Measurements from ENCODE around the gene TMEM184A. TPM values are rescaled to one million over a fixed set of nuclear protein-coding genes. Genes with fewer than 3 reads are reported as not detected.

The TMEM184A gene
- total and polyA plus RNA-seq, 11 donors, result 0.19 to 0.99 (median 0.47) TPM

DNA sequence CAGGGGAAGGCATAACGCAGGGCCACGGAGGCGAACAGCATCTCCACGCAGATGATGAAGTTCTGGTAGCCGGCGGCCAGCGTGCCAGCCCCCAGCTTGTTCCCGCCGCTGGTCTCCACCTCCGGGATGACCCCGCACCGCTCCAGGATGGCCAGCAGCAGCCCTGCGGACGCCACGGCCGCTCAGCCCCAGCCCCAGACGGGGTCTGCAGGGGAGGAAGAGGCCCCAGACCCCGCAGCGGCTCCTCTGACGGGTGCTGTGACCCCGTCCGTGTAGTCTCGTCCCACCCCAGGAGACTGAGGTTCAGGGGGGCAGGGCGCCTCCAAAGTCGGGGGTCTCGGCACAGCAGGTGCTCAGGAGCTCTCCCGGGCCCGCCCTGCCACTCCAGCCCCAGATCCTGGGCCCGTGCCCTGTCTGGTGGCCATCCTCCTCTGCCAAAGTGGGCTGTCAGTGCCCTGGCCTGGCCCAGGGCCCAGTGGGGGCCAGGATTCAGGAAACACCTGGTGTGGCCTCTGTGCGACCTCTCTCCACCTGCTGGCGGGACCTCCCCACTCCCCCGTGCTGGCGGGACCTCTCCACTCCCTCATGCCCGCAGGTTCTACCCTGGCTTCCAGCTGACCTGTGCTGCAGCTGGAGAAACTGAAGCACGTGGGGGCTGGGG lies 8.1 kb downstream of the TMEM184A start:
- H3K4me1 ChIP-seq, result peaks cover 0 to 15% (median 7%) of the 10 kb centered on the region in 12 donors
- no peak for ATAC-seq
- TF ChIP-seq, protein P1, sequence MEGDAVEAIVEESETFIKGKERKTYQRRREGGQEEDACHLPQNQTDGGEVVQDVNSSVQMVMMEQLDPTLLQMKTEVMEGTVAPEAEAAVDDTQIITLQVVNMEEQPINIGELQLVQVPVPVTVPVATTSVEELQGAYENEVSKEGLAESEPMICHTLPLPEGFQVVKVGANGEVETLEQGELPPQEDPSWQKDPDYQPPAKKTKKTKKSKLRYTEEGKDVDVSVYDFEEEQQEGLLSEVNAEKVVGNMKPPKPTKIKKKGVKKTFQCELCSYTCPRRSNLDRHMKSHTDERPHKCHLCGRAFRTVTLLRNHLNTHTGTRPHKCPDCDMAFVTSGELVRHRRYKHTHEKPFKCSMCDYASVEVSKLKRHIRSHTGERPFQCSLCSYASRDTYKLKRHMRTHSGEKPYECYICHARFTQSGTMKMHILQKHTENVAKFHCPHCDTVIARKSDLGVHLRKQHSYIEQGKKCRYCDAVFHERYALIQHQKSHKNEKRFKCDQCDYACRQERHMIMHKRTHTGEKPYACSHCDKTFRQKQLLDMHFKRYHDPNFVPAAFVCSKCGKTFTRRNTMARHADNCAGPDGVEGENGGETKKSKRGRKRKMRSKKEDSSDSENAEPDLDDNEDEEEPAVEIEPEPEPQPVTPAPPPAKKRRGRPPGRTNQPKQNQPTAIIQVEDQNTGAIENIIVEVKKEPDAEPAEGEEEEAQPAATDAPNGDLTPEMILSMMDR (IDR thresholded peaks at IDR 0.05), result no peak
- TF ChIP-seq POLR2A (IDR thresholded peaks at IDR 0.05), result no peak
- no peaks in the 10 kb centered on the region for H3K9me3 ChIP-seq
- peaks cover 0 to 12% (median 4%) of the 10 kb centered on the region in 9 donors for H3K36me3 ChIP-seq
- intact Hi-C loops (cut with DNase I), result no loop called here
- H3K27me3 ChIP-seq, result no peaks in the 10 kb centered on the region
- no peak overlapping the region for H3K4me3 ChIP-seq
- no peak overlapping the region for H3K27ac ChIP-seq
- WGBS, 4 donors, result 74 to 94% (median 81%) methylated on average over 15 to 35 of the region's 35 CpGs
- no peak for DNase-seq

DNA sequence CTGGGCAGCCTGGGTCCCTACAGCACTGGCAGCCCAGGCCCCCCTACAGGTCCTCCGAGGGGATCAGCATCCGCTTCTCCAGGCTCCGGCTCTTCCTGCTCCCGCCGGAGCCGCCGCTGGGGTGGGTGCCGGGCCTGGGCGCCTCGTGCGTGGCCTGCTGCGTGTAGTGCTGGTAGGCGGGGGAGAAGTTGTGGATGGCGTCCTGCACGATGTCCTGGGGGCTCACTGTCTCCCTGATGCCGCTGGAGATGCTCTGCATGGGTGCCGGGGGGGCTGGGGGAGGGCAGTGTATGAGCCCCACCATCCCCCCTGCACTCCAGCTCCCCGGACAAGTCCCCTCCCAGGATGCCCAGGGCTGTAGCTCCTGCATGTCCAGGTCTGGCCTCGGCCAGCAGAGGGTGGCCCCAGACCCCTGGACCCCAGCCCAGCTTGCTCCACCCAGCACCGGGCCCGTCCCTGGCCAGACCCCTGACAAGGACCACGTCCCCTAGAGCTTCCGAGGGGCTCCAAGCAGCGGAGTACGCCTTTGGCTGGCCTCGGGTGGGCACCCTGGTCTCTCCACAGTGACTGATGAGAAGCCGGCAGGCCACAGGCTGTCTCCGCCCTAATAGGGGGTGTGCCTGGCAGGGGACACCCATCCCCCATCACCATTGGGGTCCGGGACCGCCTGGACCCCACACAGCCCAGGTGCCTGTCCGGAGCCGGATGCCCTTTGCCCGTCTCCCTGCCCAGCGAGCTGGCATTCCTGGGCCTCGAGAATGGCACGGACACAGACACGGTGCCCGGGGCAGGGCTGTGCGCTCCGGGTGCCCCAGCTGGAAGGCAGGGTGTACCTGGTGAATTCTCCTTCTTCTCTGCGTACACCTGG lies 8.9 kb downstream of the TMEM184A start:
- Histone ChIP-seq H3K4me3 (no peak overlapping the region), H3K27ac (no peak overlapping the region), H3K36me3 (peaks cover 0 to 20% (median 12%) of the 10 kb centered on the region in 9 donors), H3K27me3 (no peaks in the 10 kb centered on the region), H3K4me1 (peaks cover 0 to 15% (median 7%) of the 10 kb centered on the region in 12 donors), H3K9me3 (no peaks in the 10 kb centered on the region)
- no peak for ATAC-seq
- intact Hi-C loops (cut with DNase I), result no loop called here
- TF ChIP-seq, protein P1 (IDR thresholded peaks at IDR 0.05), result no peak
- TF ChIP-seq POLR2A (IDR thresholded peaks at IDR 0.05), result no peak
- no peak for DNase-seq
- WGBS, 4 donors, result 88 to 96% (median 90%) methylated on average over 27 to 41 of the region's 41 CpGs

DNA sequence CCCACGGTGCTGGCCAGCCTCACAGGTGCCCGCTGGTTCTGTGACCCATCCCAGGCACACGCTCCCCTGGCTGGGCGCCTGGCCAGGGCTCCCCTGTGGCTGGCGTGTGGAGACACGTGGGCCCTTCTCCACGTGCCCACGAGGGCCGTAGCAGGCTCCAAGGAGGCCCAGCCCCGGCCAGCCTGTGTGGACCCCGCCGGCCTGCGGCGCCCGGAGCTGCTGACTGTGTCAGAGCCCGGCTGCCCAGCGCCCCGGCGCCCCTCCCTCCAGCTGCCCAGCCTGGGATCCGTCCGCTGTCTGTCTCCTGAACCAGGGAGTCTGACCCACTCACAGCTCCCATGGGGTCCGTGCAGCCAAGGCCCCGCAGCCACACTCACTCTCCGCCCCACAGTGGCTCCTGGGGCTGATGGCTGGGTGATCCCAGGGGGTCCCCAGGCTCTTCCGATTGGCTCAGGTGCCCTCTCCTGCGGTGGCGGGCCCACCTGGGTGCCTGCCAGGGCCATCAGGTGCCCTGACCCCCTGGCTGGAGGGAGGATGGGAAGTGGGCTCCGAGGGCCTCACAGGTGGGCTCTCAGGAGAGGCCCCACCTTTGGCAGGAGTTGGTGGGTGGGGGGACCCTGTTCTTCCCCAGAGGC lies 9.6 kb downstream of the TMEM184A start:
- H3K4me3 ChIP-seq, result no peak overlapping the region
- H3K27ac ChIP-seq, result no peak overlapping the region
- H3K4me1 ChIP-seq, result peaks cover 0 to 15% (median 7%) of the 10 kb centered on the region in 12 donors
- no peaks in the 10 kb centered on the region for H3K27me3 ChIP-seq
- 81 to 84% (median 84%) methylated on average over 17 to 28 of the region's 28 CpGs for WGBS, 4 donors
- H3K36me3 ChIP-seq, result peaks cover 0 to 27% (median 19%) of the 10 kb centered on the region in 9 donors
- H3K9me3 ChIP-seq, result no peaks in the 10 kb centered on the region
- TF ChIP-seq POLR2A (IDR thresholded peaks at IDR 0.05), result no peak
- TF ChIP-seq, protein P1 (IDR thresholded peaks at IDR 0.05), result no peak
- ATAC-seq (no peak), DNase-seq (no peak)
- intact Hi-C loops (cut with DNase I), result no loop called here

All from heart left ventricle (tissue), 16 donors.